Measurements from ENCODE around the gene ARHGAP26. TPM values are rescaled to one million over a fixed set of nuclear protein-coding genes. Genes with fewer than 3 reads are reported as not detected.

ARHGAP26 gene
- total and polyA plus RNA-seq, 2 of the 4 experiments (the other 2 are of a cell fraction) = 0.54 to 0.56 TPM

GRCh38 chr5:143176048-143176447 is 405.9 kb downstream of the ARHGAP26 start:
- no CpG with 5 or more reads among the region's 3 CpGs for WGBS, 2 experiments (ENCODE audit: extremely low coverage in 2 of 2, insufficient read length in 1 of 2)
- Histone ChIP-seq H3K27ac (ENCODE audit: insufficient read depth, low read length) (no peak overlapping the region), H3K4me2 (ENCODE audit: low read depth, low read length) (no peak overlapping the region), H3K79me1 (ENCODE audit: low read depth in 1 of 2, low read length in 2 of 2) (no peaks in the 10 kb centered on the region), H4K91ac (ENCODE audit: insufficient read depth, low read depth, low read length) (no peak overlapping the region), H3K4me3 (ENCODE audit: insufficient read depth, low read depth, low read length) (no peak overlapping the region), H2BK120ac (ENCODE audit: low read depth, low read length) (no peak overlapping the region), H3K9ac (ENCODE audit: low read depth, low read length) (no peak overlapping the region), H2BK5ac (ENCODE audit: low read depth, low read length, poor library complexity, severe bottlenecking) (no peak overlapping the region), H4K5ac (ENCODE audit: low read depth, low read length) (0 out of 2 replicates have a peak overlapping the region, but pooled peaks have one; percentile 2), H3K9me3 (ENCODE audit: control insufficient read depth, insufficient read depth, low read length) (no peaks in the 10 kb centered on the region), H3K23ac (ENCODE audit: low read depth, low read length) (no peak overlapping the region), H3K18ac (ENCODE audit: low read depth, low read length) (no peak overlapping the region), H3K36me3 (ENCODE audit: control insufficient read depth, insufficient read depth, low read length) (no peaks in the 10 kb centered on the region), H2AK5ac (ENCODE audit: low read depth, low read length) (no peak overlapping the region), H4K8ac (ENCODE audit: low read depth in 2 of 2, low read length in 2 of 2) (no peak overlapping the region), H4K20me1 (ENCODE audit: insufficient read depth, low read length) (no peaks in the 10 kb centered on the region), H2BK20ac (ENCODE audit: low read depth, low read length) (no peak overlapping the region), H2AFZ (replicated peaks; ENCODE audit: low read length, poor library complexity) (no peak overlapping the region), H3K4me1 (ENCODE audit: control insufficient read depth, insufficient read depth, low read length) (peaks cover 8% of the 10 kb centered on the region), H3K9me1 (ENCODE audit: insufficient read depth, low read length) (no peaks in the 10 kb centered on the region), H2BK15ac (ENCODE audit: low read depth, low read length) (no peak overlapping the region; the same call in 2 of the 3 replicates), H3K14ac (replicated peaks; ENCODE audit: low read depth, low read length) (no peak overlapping the region), H2AK9ac (replicated peaks; ENCODE audit: low read depth, low read length, poor library complexity) (no peak overlapping the region), H3K4ac (ENCODE audit: low read depth, low read length) (no peak overlapping the region), H3K56ac (ENCODE audit: extremely low read depth, insufficient read depth, low read length) (no peak overlapping the region), H3K27me3 (ENCODE audit: control insufficient read depth, insufficient read depth, low read length) (no peaks in the 10 kb centered on the region)
- ATAC-seq (ENCODE audit: low read depth) (no peak), DNase-seq (peak; percentile 26)
- dilution Hi-C loops (cut with HindIII; ENCODE audit: low sequenced_read_pairs, unreplicated experiment) (no loop called here), in situ Hi-C loops (cut with MboI; ENCODE audit: low sequenced_read_pairs) (no loop called here), intact Hi-C loops (cut with micrococcal nuclease) (loop anchor here (10.0 kb wide), 1 partner anchor 151 kb away; no protein-coding TSS in a partner anchor)
- ChIA-PET CTCF (no interaction called here), POLR2A (ENCODE audit: unreplicated experiment) (no interaction called here)
- no TSS peak for BruUV-seq (replicated peaks)
- TF ChIP-seq CTCF (conservative IDR thresholded peaks at IDR 0.05; ENCODE audit: low read depth, low read length) (no peak), BHLHE40 (IDR thresholded peaks at IDR 0.05; ENCODE audit: low read depth, low read length) (no peak), RFX5 (IDR thresholded peaks at IDR 0.05; ENCODE audit: low read depth, low read length) (no peak), USF2 (IDR thresholded peaks at IDR 0.05; ENCODE audit: low read depth, low read length) (no peak), MAZ (IDR thresholded peaks at IDR 0.05; ENCODE audit: borderline replicate concordance, low read depth, low read length) (no peak), SMC3 (IDR thresholded peaks at IDR 0.05; ENCODE audit: low read depth, low read length) (no peak), CEBPB (IDR thresholded peaks at IDR 0.05; ENCODE audit: low read depth, low read length) (no peak), MAFK (IDR thresholded peaks at IDR 0.05; ENCODE audit: low read depth, low read length) (no peak), RAD21 (IDR thresholded peaks at IDR 0.05; ENCODE audit: low read length) (no peak), CHD1 (IDR thresholded peaks at IDR 0.05; ENCODE audit: low read depth, low read length) (no peak), NFE2L2 (IDR thresholded peaks at IDR 0.05; ENCODE audit: low read depth, low read length) (no peak)
